ENCODE measurements around the gene SEZ6. TPM values are rescaled to one million over a fixed set of nuclear protein-coding genes. Genes with fewer than 3 reads are reported as not detected.

SEZ6 gene
- total and polyA plus RNA-seq, 2 donors (not counting 1 experiment from before 2014, with no cell fraction given): not detected

- no peaks in the 10 kb centered on the region for H3K4me1 Mint-ChIP-seq
- no peaks in the 10 kb centered on the region for H3K36me3 ChIP-seq (replicated peaks in 1 of 2; ENCODE audit: control extremely low read depth in 1 of 2, control insufficient read depth in 1 of 2, extremely low read depth in 1 of 2, insufficient read depth in 2 of 2, low read length in 1 of 2)
- H3K9me3 Mint-ChIP-seq (ENCODE audit: insufficient read depth): peaks cover 5% of the 10 kb centered on the region
- no peak overlapping the region for H3K4me3 Mint-ChIP-seq
- no CpG with 5 or more reads among the region's 6 CpGs for WGBS (ENCODE audit: insufficient coverage)
- H3K27me3 Mint-ChIP-seq: peaks cover 61% of the 10 kb centered on the region
- no peaks in the 10 kb centered on the region for H3K79me2 ChIP-seq (ENCODE audit: control insufficient read depth, insufficient read depth, low read length)
- DNase-seq: no peak
- H3K27ac Mint-ChIP-seq: no peak overlapping the region
- no peak overlapping the region for H3K27ac ChIP-seq (ENCODE audit: low read length in 2 of 2)
- H4K20me1 ChIP-seq (ENCODE audit: control insufficient read depth, insufficient read depth, low read length, poor library complexity, severe bottlenecking): no peaks in the 10 kb centered on the region
- H3K4me2 ChIP-seq (replicated peaks; ENCODE audit: low read depth, low read length, poor library complexity, severe bottlenecking): no peak overlapping the region
- no peaks in the 10 kb centered on the region for H3K4me1 ChIP-seq (ENCODE audit: control insufficient read depth in 2 of 2, insufficient read depth in 2 of 2, low read length in 2 of 2)
- no peak overlapping the region for H2AFZ ChIP-seq (ENCODE audit: insufficient read depth, low read depth, low read length, poor library complexity, severe bottlenecking)
- TF ChIP-seq EZH2 (IDR thresholded peaks at IDR 0.05; ENCODE audit: borderline replicate concordance, insufficient read depth, low read depth, low read length, poor library complexity, severe bottlenecking): no peak
- no peak for TF ChIP-seq CTCF (IDR thresholded peaks at IDR 0.05)
- peaks cover 0 to 40% (median 11%) of the 10 kb centered on the region in 4 experiments for H3K27me3 ChIP-seq (replicated peaks in 1 of 4; ENCODE audit: control extremely low read depth in 1 of 4, control insufficient read depth in 3 of 4, insufficient read depth in 4 of 4, low read length in 3 of 4)
- intact Hi-C loops (cut with micrococcal nuclease): loop anchor here (10.0 kb wide), 1 partner anchor 68 kb away; no protein-coding TSS in a partner anchor
- ATAC-seq (ENCODE audit: low read depth): no peak
- H3K9ac ChIP-seq (ENCODE audit: low read length): no peak overlapping the region
- peaks cover 0 to 15% (median 14%) of the 10 kb centered on the region in 3 donors for H3K9me3 ChIP-seq (ENCODE audit: control extremely low read depth in 1 of 3, control insufficient read depth in 2 of 3, insufficient read depth in 1 of 3, low read length in 2 of 3)
- H3K4me3 ChIP-seq (ENCODE audit: control extremely low read depth in 1 of 5, extremely low read depth in 1 of 5, insufficient read depth in 1 of 5, low read depth in 2 of 5, low read length in 4 of 5): no peak overlapping the region
- ChIA-PET CTCF (no interaction called here), POLR2A (no interaction called here)
Measured at GRCh38 chr17:29032857-29033197, 27.0 kb upstream of the SEZ6 start.

DNA sequence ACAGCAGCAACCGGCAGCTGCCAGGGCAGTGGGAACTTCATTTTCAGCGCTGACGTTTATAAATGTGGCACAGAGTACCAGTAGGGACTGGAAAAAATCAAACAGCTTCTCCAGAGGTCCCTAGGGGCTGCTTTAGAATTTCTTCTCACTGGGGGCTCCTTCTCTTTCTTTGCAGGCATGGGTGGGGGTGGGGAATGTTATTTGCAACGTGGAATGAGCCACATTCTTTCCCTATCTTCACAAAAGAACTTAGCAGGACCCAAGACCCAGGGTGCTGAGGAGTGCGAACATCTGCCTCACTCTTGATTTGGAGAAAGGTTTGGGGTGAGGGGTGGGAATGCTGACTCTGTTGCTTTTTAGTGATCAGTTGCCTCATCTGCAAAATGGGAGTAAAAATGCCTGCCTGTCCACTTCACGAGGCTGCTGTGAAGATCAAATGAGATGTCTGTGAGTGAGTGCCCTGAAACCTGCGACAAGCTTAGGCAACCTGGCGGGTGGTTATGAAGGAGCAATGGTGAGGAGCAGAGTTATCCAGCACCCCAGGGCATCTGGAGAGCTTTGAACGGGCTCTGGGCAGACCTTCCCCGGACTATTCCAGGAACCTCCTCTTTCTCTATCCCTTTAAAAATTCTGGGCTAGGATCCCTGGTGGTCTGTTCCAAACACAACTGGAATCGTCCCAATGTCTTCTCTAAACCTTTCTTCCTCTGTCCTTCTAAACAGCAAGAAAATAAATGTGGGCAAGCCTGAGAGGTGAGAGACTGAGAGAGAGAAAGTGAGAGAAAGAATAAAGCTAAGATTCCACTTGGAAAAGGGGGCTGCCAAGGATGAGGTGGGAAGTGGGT lies 26.4 kb upstream of the SEZ6 start:
- no peak overlapping the region for H3K27ac Mint-ChIP-seq
- H3K9ac ChIP-seq (ENCODE audit: low read length): no peak overlapping the region
- H3K4me3 ChIP-seq (ENCODE audit: control extremely low read depth in 1 of 5, extremely low read depth in 1 of 5, insufficient read depth in 1 of 5, low read depth in 2 of 5, low read length in 4 of 5): no peak overlapping the region
- H3K9me3 ChIP-seq (ENCODE audit: control extremely low read depth in 1 of 3, control insufficient read depth in 2 of 3, insufficient read depth in 1 of 3, low read length in 2 of 3): peaks cover 0 to 15% (median 12%) of the 10 kb centered on the region in 3 donors
- no peaks in the 10 kb centered on the region for H3K4me1 ChIP-seq (ENCODE audit: control insufficient read depth in 2 of 2, insufficient read depth in 2 of 2, low read length in 2 of 2)
- H3K27ac ChIP-seq (ENCODE audit: low read length in 2 of 2): no peak overlapping the region
- peaks cover 5% of the 10 kb centered on the region for H3K9me3 Mint-ChIP-seq (ENCODE audit: insufficient read depth)
- H3K36me3 ChIP-seq (replicated peaks in 1 of 2; ENCODE audit: control extremely low read depth in 1 of 2, control insufficient read depth in 1 of 2, extremely low read depth in 1 of 2, insufficient read depth in 2 of 2, low read length in 1 of 2): no peaks in the 10 kb centered on the region
- H3K4me1 Mint-ChIP-seq: no peaks in the 10 kb centered on the region
- no peak for TF ChIP-seq CTCF (IDR thresholded peaks at IDR 0.05)
- no peak for TF ChIP-seq EZH2 (IDR thresholded peaks at IDR 0.05; ENCODE audit: borderline replicate concordance, insufficient read depth, low read depth, low read length, poor library complexity, severe bottlenecking)
- H3K79me2 ChIP-seq (ENCODE audit: control insufficient read depth, insufficient read depth, low read length): no peaks in the 10 kb centered on the region
- ATAC-seq (ENCODE audit: low read depth) (no peak), DNase-seq (no peak)
- H3K4me2 ChIP-seq (replicated peaks; ENCODE audit: low read depth, low read length, poor library complexity, severe bottlenecking): no peak overlapping the region
- CTCF ChIA-PET: no interaction called here
- H3K27me3 Mint-ChIP-seq: peaks cover 64% of the 10 kb centered on the region
- 48% methylated on average over 9 of the region's 11 CpGs for WGBS (ENCODE audit: insufficient coverage)
- H2AFZ ChIP-seq (ENCODE audit: insufficient read depth, low read depth, low read length, poor library complexity, severe bottlenecking): no peak overlapping the region
- H3K4me3 Mint-ChIP-seq: no peak overlapping the region
- POLR2A ChIA-PET: no interaction called here
- H4K20me1 ChIP-seq (ENCODE audit: control insufficient read depth, insufficient read depth, low read length, poor library complexity, severe bottlenecking): no peaks in the 10 kb centered on the region
- intact Hi-C loops (cut with micrococcal nuclease): loop anchor here (10.0 kb wide), 1 partner anchor 67 kb away; no protein-coding TSS in a partner anchor
- peaks cover 0 to 45% (median 12%) of the 10 kb centered on the region in 4 experiments for H3K27me3 ChIP-seq (replicated peaks in 1 of 4; ENCODE audit: control extremely low read depth in 1 of 4, control insufficient read depth in 3 of 4, insufficient read depth in 4 of 4, low read length in 3 of 4)
